PFSK-1 (cell line): ENCODE results near the gene LIN9.

Source experiments
- FOXP2 ChIP-seq: optimal IDR thresholded peaks from 2 replicates; pipeline ENCODE3; 2011; ENCODE audit warnings: borderline replicate concordance, control low read depth, inconsistent platforms; ENCODE audit not compliant: insufficient read depth; ENCODE audit errors: extremely low read length, extremely low read depth
- POLR2AphosphoS5 ChIP-seq: IDR thresholded peaks from 2 replicates; pipeline ENCODE4 v1.6.1; 2012; ENCODE audit warnings: low read depth, mild to moderate bottlenecking, control low read depth, low read length, moderate library complexity
- REST ChIP-seq, 2 experiments: IDR thresholded peaks; 2 replicates each; pipeline versions ENCODE4 v1.6.1 to v1.8.0; 2011 to 2012; ENCODE audit warnings: low read depth in 2 of 2, low read length in 2 of 2, control low read depth in 1 of 2, inconsistent platforms in 1 of 2, mild to moderate bottlenecking in 1 of 2, moderate library complexity in 1 of 2; ENCODE audit not compliant: insufficient read depth in 1 of 2
- SIN3A ChIP-seq: IDR thresholded peaks from 2 replicates; pipeline ENCODE4 v1.6.1; 2012; ENCODE audit warnings: mild to moderate bottlenecking, low read length, moderate library complexity, borderline replicate concordance; ENCODE audit not compliant: insufficient read depth
- TAF1 ChIP-seq: IDR thresholded peaks from 2 replicates; pipeline ENCODE4 v1.6.1; 2012; ENCODE audit warnings: low read length, control low read depth, borderline replicate concordance; ENCODE audit not compliant: insufficient read depth

- no peak for TF ChIP-seq SIN3A
- TF ChIP-seq TAF1, result no peak
- no peak for TF ChIP-seq REST (IDR thresholded peaks at IDR 0.05; ENCODE audit: insufficient read depth in 1 of 2, low read depth in 2 of 2, low read length in 2 of 2)
- no peak for TF ChIP-seq POLR2AphosphoS5
- TF ChIP-seq FOXP2, result no peak
Measured at GRCh38 chr1:226327761-226328162, 18.8 kb upstream of the LIN9 start.
